ENCODE results near the gene TMEM81. TPM values are rescaled to one million over a fixed set of nuclear protein-coding genes. Genes with fewer than 3 reads are reported as not detected.

The TMEM81 gene
- total RNA-seq, 1 experiment from 2014 or later: 4.3 TPM

DNA sequence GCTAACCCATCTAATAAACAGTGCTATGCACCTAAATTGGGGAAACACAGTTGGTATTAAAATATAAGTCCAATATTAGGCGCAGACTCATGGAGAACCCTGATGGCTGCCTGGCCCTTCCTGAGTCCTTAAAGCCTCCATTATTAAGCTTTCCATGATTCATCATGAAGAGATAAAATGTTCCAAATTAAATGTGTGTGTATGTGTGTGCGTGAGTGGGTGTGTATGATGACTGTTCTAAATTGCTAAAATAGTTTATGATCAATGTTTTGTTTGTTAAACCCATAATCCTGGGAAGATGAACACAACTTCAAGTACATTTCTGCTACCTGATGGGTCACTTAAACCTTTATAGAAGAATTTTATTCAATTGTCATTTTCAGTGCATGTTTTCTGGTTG is 43.8 kb upstream of the TMEM81 start:
- no peaks in the 10 kb centered on the region for H3K36me3 ChIP-seq (ENCODE audit: control insufficient read depth, insufficient read depth, low read length)
- TF ChIP-seq, protein P1, sequence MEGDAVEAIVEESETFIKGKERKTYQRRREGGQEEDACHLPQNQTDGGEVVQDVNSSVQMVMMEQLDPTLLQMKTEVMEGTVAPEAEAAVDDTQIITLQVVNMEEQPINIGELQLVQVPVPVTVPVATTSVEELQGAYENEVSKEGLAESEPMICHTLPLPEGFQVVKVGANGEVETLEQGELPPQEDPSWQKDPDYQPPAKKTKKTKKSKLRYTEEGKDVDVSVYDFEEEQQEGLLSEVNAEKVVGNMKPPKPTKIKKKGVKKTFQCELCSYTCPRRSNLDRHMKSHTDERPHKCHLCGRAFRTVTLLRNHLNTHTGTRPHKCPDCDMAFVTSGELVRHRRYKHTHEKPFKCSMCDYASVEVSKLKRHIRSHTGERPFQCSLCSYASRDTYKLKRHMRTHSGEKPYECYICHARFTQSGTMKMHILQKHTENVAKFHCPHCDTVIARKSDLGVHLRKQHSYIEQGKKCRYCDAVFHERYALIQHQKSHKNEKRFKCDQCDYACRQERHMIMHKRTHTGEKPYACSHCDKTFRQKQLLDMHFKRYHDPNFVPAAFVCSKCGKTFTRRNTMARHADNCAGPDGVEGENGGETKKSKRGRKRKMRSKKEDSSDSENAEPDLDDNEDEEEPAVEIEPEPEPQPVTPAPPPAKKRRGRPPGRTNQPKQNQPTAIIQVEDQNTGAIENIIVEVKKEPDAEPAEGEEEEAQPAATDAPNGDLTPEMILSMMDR (IDR thresholded peaks at IDR 0.05; ENCODE audit: insufficient read depth in 1 of 2, low read depth in 1 of 2, low read length in 1 of 2, severe bottlenecking in 1 of 2, unreplicated experiment in 1 of 2): no peak
- no peaks in the 10 kb centered on the region for H3K9me3 Mint-ChIP-seq (ENCODE audit: unreplicated experiment)
- H3K4me1 Mint-ChIP-seq (ENCODE audit: low read depth, unreplicated experiment): no peaks in the 10 kb centered on the region
- H3K27me3 ChIP-seq (replicated peaks; ENCODE audit: control insufficient read depth, insufficient read depth, low read length): no peaks in the 10 kb centered on the region
- no peaks in the 10 kb centered on the region for H3K36me3 Mint-ChIP-seq (ENCODE audit: insufficient read depth, unreplicated experiment)
- no peak overlapping the region for H3K4me3 ChIP-seq (ENCODE audit: low read depth, low read length)
- no peak overlapping the region for H3K27ac Mint-ChIP-seq (ENCODE audit: unreplicated experiment)
- no peaks in the 10 kb centered on the region for H3K4me1 ChIP-seq
- no TSS peak for BruUV-seq (replicated peaks)
- no peak overlapping the region for H3K4me3 Mint-ChIP-seq (ENCODE audit: unreplicated experiment)
- no peak for DNase-seq
- intact Hi-C loops (cut with micrococcal nuclease; ENCODE audit: unreplicated experiment): no loop called here
- H3K27me3 Mint-ChIP-seq (ENCODE audit: insufficient read depth, unreplicated experiment): no peaks in the 10 kb centered on the region
- CTCF ChIA-PET: no interaction called here
- POLR2A ChIA-PET: no interaction called here
- no peaks in the 10 kb centered on the region for H3K9me3 ChIP-seq

DNA sequence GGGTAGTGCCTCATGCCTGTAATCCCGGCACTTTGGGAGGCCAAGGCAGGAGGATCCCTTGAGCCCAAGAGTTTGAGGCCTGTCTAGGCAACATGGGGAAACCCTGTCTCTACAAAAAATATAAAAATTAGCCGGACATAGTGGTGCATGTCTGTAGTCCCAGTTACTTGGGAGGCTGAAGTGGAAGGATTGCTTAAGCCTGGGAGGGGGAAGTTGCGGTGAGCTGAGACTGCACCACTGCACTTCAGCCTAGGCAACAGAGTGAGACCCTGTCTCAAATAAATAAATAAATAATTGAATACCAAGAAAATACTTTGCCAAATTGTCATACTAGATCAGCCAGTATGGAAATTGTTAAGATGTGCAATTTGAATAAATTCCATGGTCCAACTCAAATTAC is 43.4 kb upstream of the TMEM81 start:
- no peaks in the 10 kb centered on the region for H3K27me3 Mint-ChIP-seq (ENCODE audit: insufficient read depth, unreplicated experiment)
- DNase-seq: no peak
- H3K36me3 ChIP-seq (ENCODE audit: control insufficient read depth, insufficient read depth, low read length): no peaks in the 10 kb centered on the region
- ChIA-PET POLR2A (no interaction called here), CTCF (no interaction called here)
- H3K4me1 ChIP-seq: no peaks in the 10 kb centered on the region
- TF ChIP-seq, protein P1 (IDR thresholded peaks at IDR 0.05; ENCODE audit: insufficient read depth in 1 of 2, low read depth in 1 of 2, low read length in 1 of 2, severe bottlenecking in 1 of 2, unreplicated experiment in 1 of 2): no peak
- BruUV-seq (replicated peaks): no TSS peak
- no peak overlapping the region for H3K27ac Mint-ChIP-seq (ENCODE audit: unreplicated experiment)
- no peaks in the 10 kb centered on the region for H3K9me3 Mint-ChIP-seq (ENCODE audit: unreplicated experiment)
- H3K4me3 ChIP-seq (ENCODE audit: low read depth, low read length): no peak overlapping the region
- no peak overlapping the region for H3K4me3 Mint-ChIP-seq (ENCODE audit: unreplicated experiment)
- no peaks in the 10 kb centered on the region for H3K27me3 ChIP-seq (replicated peaks; ENCODE audit: control insufficient read depth, insufficient read depth, low read length)
- no peaks in the 10 kb centered on the region for H3K9me3 ChIP-seq
- no peaks in the 10 kb centered on the region for H3K4me1 Mint-ChIP-seq (ENCODE audit: low read depth, unreplicated experiment)
- intact Hi-C loops (cut with micrococcal nuclease; ENCODE audit: unreplicated experiment): no loop called here
- no peaks in the 10 kb centered on the region for H3K36me3 Mint-ChIP-seq (ENCODE audit: insufficient read depth, unreplicated experiment)

DNA sequence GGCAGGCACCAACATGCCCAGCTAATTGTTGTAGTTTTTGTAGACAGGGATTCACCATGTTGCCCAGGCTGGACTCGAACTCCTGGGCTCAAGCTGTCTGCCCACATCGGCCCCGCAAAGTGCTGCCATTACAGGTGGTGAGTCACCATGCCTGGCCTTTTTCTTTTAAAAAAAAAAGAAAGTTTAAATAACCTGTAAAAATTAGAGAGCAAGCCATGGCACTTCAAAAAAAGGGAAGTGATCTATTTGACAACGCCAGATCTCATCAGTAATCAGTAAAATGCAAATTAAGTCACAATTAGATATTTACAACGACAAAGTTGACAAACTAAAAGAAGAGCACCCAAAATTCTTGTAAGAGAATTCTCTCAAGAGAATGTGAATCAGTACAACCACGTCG is 40.5 kb upstream of the TMEM81 start:
- TF ChIP-seq, protein P1 (IDR thresholded peaks at IDR 0.05; ENCODE audit: insufficient read depth in 1 of 2, low read depth in 1 of 2, low read length in 1 of 2, severe bottlenecking in 1 of 2, unreplicated experiment in 1 of 2): no peak
- CTCF ChIA-PET: no interaction called here
- Histone ChIP-seq H3K36me3 (ENCODE audit: control insufficient read depth, insufficient read depth, low read length) (no peaks in the 10 kb centered on the region), H3K4me3 (ENCODE audit: low read depth, low read length) (no peak overlapping the region), H3K4me1 (peaks cover 4% of the 10 kb centered on the region), H3K9me3 (no peaks in the 10 kb centered on the region), H3K27me3 (replicated peaks; ENCODE audit: control insufficient read depth, insufficient read depth, low read length) (no peaks in the 10 kb centered on the region)
- peaks cover 14% of the 10 kb centered on the region for H3K36me3 Mint-ChIP-seq (ENCODE audit: insufficient read depth, unreplicated experiment)
- no peak overlapping the region for H3K27ac Mint-ChIP-seq (ENCODE audit: unreplicated experiment)
- peaks cover 5% of the 10 kb centered on the region for H3K4me1 Mint-ChIP-seq (ENCODE audit: low read depth, unreplicated experiment)
- H3K9me3 Mint-ChIP-seq (ENCODE audit: unreplicated experiment): no peaks in the 10 kb centered on the region
- BruUV-seq (replicated peaks): no TSS peak
- POLR2A ChIA-PET: no interaction called here
- intact Hi-C loops (cut with micrococcal nuclease; ENCODE audit: unreplicated experiment): loop anchor here (5.0 kb wide), 1 partner anchor 88 kb away; the partner anchor contains the start of gene DSTYK
- no peak for DNase-seq
- no peak overlapping the region for H3K4me3 Mint-ChIP-seq (ENCODE audit: unreplicated experiment)
- H3K27me3 Mint-ChIP-seq (ENCODE audit: insufficient read depth, unreplicated experiment): no peaks in the 10 kb centered on the region
